Fibroblast of lung (primary cell): ENCODE data around the gene PLAC1. TPM values are rescaled to one million over a fixed set of nuclear protein-coding genes. Genes with fewer than 3 reads are reported as not detected.

ENCODE experiments used
- DNase-seq, 2 donors: peaks; one replicate each; pipeline versions ENCODE4 v3.0.0 to v3.0.0-alpha.2; 2010; ENCODE audit warnings: low read depth in 2 of 2
- H2AFZ ChIP-seq: 2 replicates; pipeline ENCODE4 v1.5.1; 2012; ENCODE audit warnings: low read length, control low read depth, inconsistent platforms
- H3K27ac ChIP-seq: 2 replicates; pipeline ENCODE4 v1.5.1; 2011; ENCODE audit warnings: low read length, control low read depth; ENCODE audit not compliant: insufficient read depth
- H3K27me3 ChIP-seq: 2 replicates; pipeline ENCODE4 v1.5.1; 2011; ENCODE audit warnings: mild to moderate bottlenecking, low read length; ENCODE audit not compliant: control insufficient read depth, insufficient read depth
- H3K36me3 ChIP-seq: 2 replicates; pipeline ENCODE4 v1.5.1; 2011; ENCODE audit warnings: low read length; ENCODE audit not compliant: control insufficient read depth, insufficient read depth
- H3K4me1 ChIP-seq: 2 replicates; pipeline ENCODE4 v1.5.1; 2011; ENCODE audit warnings: low read length; ENCODE audit not compliant: control insufficient read depth, insufficient read depth; ENCODE audit errors: extremely low read depth
- H3K4me2 ChIP-seq: 2 replicates; pipeline ENCODE4 v1.5.1; 2011; ENCODE audit warnings: low read length, control low read depth; ENCODE audit not compliant: insufficient read depth; ENCODE audit errors: extremely low read depth
- H3K4me3 ChIP-seq, 4 experiments: fragments of 200-600 bp in 1 of 4; sonication (generic) in 1 of 4; replicated peaks in 1 of 4; 2 replicates each; pipeline ENCODE4 v1.5.1; 2011 to 2016; ENCODE audit warnings: low read length in 4 of 4, low read depth in 3 of 4, mild to moderate bottlenecking in 3 of 4, control low read depth in 2 of 4, inconsistent platforms in 1 of 4, mixed read lengths in 1 of 4; ENCODE audit not compliant: insufficient read depth in 1 of 4; ENCODE audit errors: control extremely low read depth in 1 of 4
- H3K79me2 ChIP-seq: 2 replicates; pipeline ENCODE4 v1.5.1; 2012; ENCODE audit warnings: mild to moderate bottlenecking, low read length, inconsistent platforms; ENCODE audit not compliant: control insufficient read depth, insufficient read depth
- H3K9ac ChIP-seq: 2 replicates; pipeline ENCODE4 v1.5.1; 2011; ENCODE audit warnings: mild to moderate bottlenecking, low read length, control low read depth; ENCODE audit not compliant: insufficient read depth
- H3K9me3 ChIP-seq: 2 replicates; pipeline ENCODE4 v1.5.1; 2012; ENCODE audit warnings: low read depth, low read length; ENCODE audit not compliant: control insufficient read depth, insufficient read depth
- H4K20me1 ChIP-seq: 2 replicates; pipeline ENCODE4 v1.5.1; 2011; ENCODE audit warnings: low read length; ENCODE audit not compliant: control insufficient read depth, insufficient read depth; ENCODE audit errors: extremely low read depth
- EZH2 ChIP-seq: IDR thresholded peaks from 2 replicates; pipeline ENCODE4 v1.5.1; 2012; ENCODE audit warnings: low read length, control low read depth, mild to moderate bottlenecking; ENCODE audit errors: missing control alignments
- polyA plus RNA-seq, 2 donors: library from polyadenylated mRNA; depleted of rRNA in 1 of 2; stranded (reverse) in 1 of 2; unstranded in 1 of 2; fragments of >200 nt; gene quantifications; 2 replicates each; pipeline ENCODE4 v1.2.1, GENCODE V29; 2011 to 2012; ENCODE audit warnings: missing spikeins in 1 of 2
- total RNA-seq: library from RNA; depleted of rRNA; stranded (reverse); fragments of >200 nt; gene quantifications from 2 replicates; pipeline ENCODE4 v1.2.1, GENCODE V29; 2014
- TF ChIP-seq, protein P1 (sequence below), 2 donors: IDR thresholded peaks in 1 of 2; conservative IDR thresholded peaks in 1 of 2; 1 replicate in 1 of 2; 2 replicates in 1 of 2; pipeline ENCODE4 v1.5.1; 2011 to 2012; ENCODE audit warnings: low read length in 2 of 2, control low read depth in 1 of 2, inconsistent platforms in 1 of 2, low read depth in 1 of 2, mild to moderate bottlenecking in 1 of 2

The PLAC1 gene
- total and polyA plus RNA-seq, 2 donors (not counting 1 experiment from before 2014, with no cell fraction given) = 0.17 to 0.22 TPM

- no peak overlapping the region for H3K4me3 ChIP-seq
- H2AFZ ChIP-seq = no peak overlapping the region
- no peaks in the 10 kb centered on the region for H3K4me1 ChIP-seq
- DNase-seq = no peak
- no peak for TF ChIP-seq EZH2
- TF ChIP-seq, protein P1, sequence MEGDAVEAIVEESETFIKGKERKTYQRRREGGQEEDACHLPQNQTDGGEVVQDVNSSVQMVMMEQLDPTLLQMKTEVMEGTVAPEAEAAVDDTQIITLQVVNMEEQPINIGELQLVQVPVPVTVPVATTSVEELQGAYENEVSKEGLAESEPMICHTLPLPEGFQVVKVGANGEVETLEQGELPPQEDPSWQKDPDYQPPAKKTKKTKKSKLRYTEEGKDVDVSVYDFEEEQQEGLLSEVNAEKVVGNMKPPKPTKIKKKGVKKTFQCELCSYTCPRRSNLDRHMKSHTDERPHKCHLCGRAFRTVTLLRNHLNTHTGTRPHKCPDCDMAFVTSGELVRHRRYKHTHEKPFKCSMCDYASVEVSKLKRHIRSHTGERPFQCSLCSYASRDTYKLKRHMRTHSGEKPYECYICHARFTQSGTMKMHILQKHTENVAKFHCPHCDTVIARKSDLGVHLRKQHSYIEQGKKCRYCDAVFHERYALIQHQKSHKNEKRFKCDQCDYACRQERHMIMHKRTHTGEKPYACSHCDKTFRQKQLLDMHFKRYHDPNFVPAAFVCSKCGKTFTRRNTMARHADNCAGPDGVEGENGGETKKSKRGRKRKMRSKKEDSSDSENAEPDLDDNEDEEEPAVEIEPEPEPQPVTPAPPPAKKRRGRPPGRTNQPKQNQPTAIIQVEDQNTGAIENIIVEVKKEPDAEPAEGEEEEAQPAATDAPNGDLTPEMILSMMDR (conservative IDR thresholded peaks at IDR 0.05 in 1 of 2, IDR thresholded peaks at IDR 0.05 in 1 of 2; ENCODE audit: low read depth in 1 of 2, low read length in 2 of 2) = no peak
- no peaks in the 10 kb centered on the region for H3K79me2 ChIP-seq
- no peak overlapping the region for H3K9ac ChIP-seq
- no peak overlapping the region for H3K4me2 ChIP-seq
- no peaks in the 10 kb centered on the region for H3K9me3 ChIP-seq
- no peak overlapping the region for H3K27ac ChIP-seq
- H3K36me3 ChIP-seq = no peaks in the 10 kb centered on the region
- no peaks in the 10 kb centered on the region for H3K27me3 ChIP-seq
- H4K20me1 ChIP-seq = no peaks in the 10 kb centered on the region
These were observed 25.2 kb upstream of the PLAC1 start for GRCh38 chrX:134683351-134684005.

- TF ChIP-seq, protein P1 (conservative IDR thresholded peaks at IDR 0.05 in 1 of 2, IDR thresholded peaks at IDR 0.05 in 1 of 2; ENCODE audit: low read depth in 1 of 2, low read length in 2 of 2) = no peak
- TF ChIP-seq EZH2 = no peak
- DNase-seq = no peak
- no peak overlapping the region for H3K27ac ChIP-seq
These were observed 23.8 kb upstream of the PLAC1 start for GRCh38 chrX:134682081-134682480.

DNA sequence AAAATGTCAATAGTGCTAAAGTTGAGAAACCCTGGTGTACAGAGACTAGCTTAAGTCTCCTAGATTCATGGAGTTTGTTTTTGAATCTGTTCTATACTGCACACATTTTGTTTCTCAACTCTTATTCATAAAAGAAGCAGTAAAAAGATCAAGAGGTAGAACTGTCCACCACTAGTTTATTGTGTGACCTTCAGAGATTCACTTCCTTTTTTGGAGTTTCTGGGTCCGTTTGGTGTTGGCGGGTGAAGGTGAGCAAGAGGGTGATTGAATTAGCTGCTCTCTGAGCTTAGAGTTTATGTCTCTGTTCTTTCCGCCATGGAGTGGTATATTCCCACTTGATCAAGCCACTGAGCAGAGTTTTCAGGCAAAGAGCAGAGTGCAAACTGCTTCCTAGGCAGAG lies 21.4 kb upstream of the PLAC1 start:
- H3K4me1 ChIP-seq = peaks cover 4% of the 10 kb centered on the region
- TF ChIP-seq, protein P1 (conservative IDR thresholded peaks at IDR 0.05 in 1 of 2, IDR thresholded peaks at IDR 0.05 in 1 of 2; ENCODE audit: low read depth in 1 of 2, low read length in 2 of 2) = no peak
- TF ChIP-seq EZH2 = no peak
- H3K36me3 ChIP-seq = no peaks in the 10 kb centered on the region
- no peak for DNase-seq
- H3K9me3 ChIP-seq = no peaks in the 10 kb centered on the region
- H3K27me3 ChIP-seq = no peaks in the 10 kb centered on the region
- no peak overlapping the region for H3K9ac ChIP-seq
- no peaks in the 10 kb centered on the region for H3K79me2 ChIP-seq
- H2AFZ ChIP-seq = no peak overlapping the region
- no peak overlapping the region for H3K27ac ChIP-seq
- no peak overlapping the region for H3K4me2 ChIP-seq
- no peaks in the 10 kb centered on the region for H4K20me1 ChIP-seq
- no peak overlapping the region for H3K4me3 ChIP-seq

More at GRCh38 chrX:134682081-134682480, 23.8 kb upstream of the PLAC1 start:
- Histone ChIP-seq H3K27me3 (no peaks in the 10 kb centered on the region), H3K4me3 (no peak overlapping the region), H2AFZ (no peak overlapping the region), H3K9ac (no peak overlapping the region), H3K79me2 (no peaks in the 10 kb centered on the region), H3K4me2 (no peak overlapping the region), H3K4me1 (no peaks in the 10 kb centered on the region), H3K36me3 (no peaks in the 10 kb centered on the region), H4K20me1 (no peaks in the 10 kb centered on the region), H3K9me3 (no peaks in the 10 kb centered on the region)
